ENCODE results near the gene CCT6B.
"Not testable (repeated sequence)": the region's sequence is repeated elsewhere in the genome, so short reads cannot be mapped to it uniquely, and the experiment has no call there.

The CCT6B gene, protein sequence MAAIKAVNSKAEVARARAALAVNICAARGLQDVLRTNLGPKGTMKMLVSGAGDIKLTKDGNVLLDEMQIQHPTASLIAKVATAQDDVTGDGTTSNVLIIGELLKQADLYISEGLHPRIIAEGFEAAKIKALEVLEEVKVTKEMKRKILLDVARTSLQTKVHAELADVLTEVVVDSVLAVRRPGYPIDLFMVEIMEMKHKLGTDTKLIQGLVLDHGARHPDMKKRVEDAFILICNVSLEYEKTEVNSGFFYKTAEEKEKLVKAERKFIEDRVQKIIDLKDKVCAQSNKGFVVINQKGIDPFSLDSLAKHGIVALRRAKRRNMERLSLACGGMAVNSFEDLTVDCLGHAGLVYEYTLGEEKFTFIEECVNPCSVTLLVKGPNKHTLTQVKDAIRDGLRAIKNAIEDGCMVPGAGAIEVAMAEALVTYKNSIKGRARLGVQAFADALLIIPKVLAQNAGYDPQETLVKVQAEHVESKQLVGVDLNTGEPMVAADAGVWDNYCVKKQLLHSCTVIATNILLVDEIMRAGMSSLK

GRCh38 chr17:34961093-34961911 lies at the start of gene CCT6B, which contains the start of gene ZNF830:
Gene CCT6B (minus strand): TSS chr17:34961460. CDS start chr17:34961393, 67 bp downstream.
Gene ZNF830 (plus strand): TSS chr17:34961540. CDS start chr17:34961567, 27 bp downstream.
- DNase-seq, result peak; percentile 87

- no peak for DNase-seq
Observed at GRCh38 chr17:35010093-35010492, 48.8 kb upstream of the CCT6B start.

DNA sequence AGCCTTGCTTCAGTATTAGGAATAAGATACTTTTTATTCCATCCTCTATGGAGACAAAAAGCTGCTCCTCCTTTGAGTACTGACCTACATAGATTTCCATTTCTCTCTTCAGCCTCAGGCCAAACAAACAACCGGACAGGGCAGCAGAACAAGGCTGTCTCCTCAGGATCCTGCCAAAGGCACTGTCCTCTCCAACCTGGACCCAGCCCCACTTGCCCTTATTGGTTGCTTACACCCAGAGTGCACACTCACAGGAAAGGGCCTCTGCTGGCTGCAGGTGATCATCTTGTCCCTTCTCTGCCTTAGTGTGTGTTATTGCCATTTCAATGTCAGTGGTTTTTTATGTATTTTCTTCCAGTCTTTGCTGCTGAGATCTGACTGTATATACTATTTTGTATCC lies 45.7 kb upstream of the CCT6B start:
- DNase-seq, result no peak

- DNase-seq, result no peak
Observed at GRCh38 chr17:35006345-35006744, 45.1 kb upstream of the CCT6B start.

DNA sequence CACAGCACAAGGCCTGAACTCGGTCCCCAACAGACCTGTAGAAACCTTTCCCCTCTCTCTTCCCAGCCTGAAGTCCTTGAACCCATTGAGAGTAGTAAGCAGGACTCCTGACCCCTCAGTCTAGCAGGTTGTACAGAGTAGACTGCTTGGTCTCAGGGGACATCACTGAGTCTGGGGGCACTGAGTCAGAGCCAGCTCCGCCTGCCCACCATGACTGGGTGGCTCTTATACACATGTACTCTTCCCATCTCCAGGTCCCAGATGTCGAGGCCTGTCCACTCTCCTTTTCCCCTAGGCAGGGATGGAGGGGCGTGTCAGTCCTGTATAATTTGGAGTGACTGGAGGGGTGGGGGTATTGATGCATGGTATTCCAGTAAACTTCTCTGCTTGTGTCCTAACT lies 42.5 kb upstream of the CCT6B start:
- no peak for DNase-seq

GRCh38 chr17:35002876-35003551 lies 41.8 kb upstream of the CCT6B start:
- DNase-seq, result no peak

- no peak for DNase-seq
Observed at GRCh38 chr17:35001549-35001948, 40.3 kb upstream of the CCT6B start.

DNA sequence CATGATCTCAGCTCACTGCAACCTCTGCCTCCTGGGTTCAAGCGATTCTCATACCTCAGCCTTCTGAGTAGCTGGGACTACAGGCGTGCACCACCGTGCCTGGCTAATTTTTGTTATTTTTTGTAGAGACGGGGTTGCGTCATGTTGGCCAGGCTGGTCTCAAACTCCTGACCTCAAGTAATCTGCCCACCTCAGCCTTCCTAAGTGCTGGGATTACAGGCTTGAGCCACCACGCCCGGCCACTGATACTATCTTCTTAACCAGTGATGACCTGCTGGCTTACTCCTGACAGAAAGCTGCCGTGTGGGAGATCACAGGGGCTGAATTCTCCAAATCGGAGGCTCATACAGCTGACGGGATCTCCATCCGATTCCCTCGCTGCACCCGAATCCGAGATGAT lies 39.7 kb upstream of the CCT6B start:
- not testable (repeated sequence) for DNase-seq

- no peak for DNase-seq
Observed at GRCh38 chr17:34999456-34999855, 38.2 kb upstream of the CCT6B start.

DNA sequence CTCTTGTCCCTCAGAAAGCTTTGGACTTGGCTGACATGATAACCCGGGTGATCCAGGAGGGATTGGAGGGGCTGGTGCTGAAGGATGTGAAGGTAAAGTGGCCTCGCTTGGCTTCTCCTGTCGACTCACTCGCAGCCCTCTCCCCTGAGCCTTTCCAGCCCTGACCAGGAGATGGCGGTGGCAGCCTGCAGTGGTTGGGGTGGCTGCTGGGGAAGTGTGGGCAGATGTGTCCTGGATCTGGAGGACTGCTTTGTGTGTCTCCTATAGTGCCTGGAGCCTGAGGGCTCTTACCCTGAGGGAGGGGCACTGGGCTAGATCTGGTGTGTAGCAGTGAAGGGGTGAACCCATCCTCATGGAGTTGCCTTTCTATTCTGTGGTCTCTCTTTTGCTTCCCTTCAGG lies 36.9 kb upstream of the CCT6B start:
- DNase-seq, result peak; percentile 52

GRCh38 chr17:34997355-34997862 lies 36.1 kb upstream of the CCT6B start:
- peak; percentile 51 for DNase-seq

DNA sequence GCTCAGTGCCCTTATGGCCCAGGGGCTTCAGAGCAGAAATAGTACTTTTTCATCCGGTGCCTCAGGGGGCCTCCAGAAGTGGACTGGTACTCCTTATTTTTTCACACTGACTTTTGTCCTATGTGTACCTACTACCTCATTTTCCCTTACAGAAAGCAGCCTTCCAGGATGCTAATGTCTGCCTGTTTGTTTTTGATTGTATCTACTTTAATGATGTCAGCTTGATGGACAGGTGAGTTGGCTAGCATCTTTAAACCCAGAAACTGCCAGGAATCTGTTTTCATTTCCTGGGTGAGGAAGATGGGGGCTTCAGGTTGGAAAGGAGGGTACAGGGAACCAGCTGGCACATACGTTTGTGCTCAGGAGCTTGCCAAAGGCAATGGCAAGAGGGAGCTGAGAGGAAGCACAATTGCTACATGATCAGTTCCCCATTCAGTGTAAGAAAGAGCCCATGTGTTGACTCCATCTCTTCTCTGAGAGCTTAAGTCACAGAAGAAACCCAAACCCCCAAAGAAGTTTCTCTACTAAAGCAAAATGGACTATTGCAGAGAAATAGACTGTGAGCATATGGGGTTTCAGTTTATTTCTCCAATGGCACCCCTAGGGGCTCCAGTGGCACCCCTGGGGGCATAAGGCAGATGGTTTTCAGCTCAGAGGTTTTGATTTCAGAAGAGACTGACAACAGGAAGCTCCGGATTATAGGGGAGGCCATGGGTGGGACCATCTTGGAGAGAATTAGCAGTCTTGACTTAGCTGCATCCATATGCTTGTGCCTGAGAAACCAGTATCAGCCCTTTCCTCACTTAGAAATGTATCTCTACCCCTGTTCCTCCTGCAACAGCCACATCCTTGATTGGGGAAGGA lies 35.4 kb upstream of the CCT6B start:
- no peak for DNase-seq

- DNase-seq, result no peak
Observed at GRCh38 chr17:34993031-34993430, 31.8 kb upstream of the CCT6B start.

- no peak for DNase-seq
Observed at GRCh38 chr17:34991606-34992005, 30.3 kb upstream of the CCT6B start.

DNA sequence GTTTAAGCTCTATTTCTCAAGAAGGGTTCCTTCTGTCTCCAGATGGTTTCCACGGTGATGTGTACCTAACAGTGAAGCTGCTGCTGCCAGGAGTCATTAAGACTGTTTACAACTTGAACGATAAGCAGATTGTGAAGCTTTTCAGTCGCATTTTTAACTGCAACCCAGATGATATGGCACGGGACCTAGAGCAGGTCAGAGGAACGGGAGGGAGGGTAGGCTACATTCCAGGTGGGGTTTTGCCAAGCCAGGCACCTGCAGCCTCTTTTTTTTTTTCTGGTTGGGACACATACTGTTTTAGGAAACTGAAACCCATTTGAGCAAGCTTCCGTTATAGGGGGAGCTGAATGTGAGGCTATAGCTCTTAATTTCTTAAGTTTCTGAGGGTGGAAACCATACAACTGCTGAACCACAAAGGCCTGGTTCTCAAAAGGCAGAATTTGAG lies 29.7 kb upstream of the CCT6B start:
- no peak for DNase-seq

GRCh38 chr17:34989473-34989872 lies 28.2 kb upstream of the CCT6B start:
- DNase-seq, result no peak

- DNase-seq, result no peak
Observed at GRCh38 chr17:34988644-34989043, 27.4 kb upstream of the CCT6B start.

- no peak for DNase-seq
Observed at GRCh38 chr17:34987232-34987631, 26.0 kb upstream of the CCT6B start.

DNA sequence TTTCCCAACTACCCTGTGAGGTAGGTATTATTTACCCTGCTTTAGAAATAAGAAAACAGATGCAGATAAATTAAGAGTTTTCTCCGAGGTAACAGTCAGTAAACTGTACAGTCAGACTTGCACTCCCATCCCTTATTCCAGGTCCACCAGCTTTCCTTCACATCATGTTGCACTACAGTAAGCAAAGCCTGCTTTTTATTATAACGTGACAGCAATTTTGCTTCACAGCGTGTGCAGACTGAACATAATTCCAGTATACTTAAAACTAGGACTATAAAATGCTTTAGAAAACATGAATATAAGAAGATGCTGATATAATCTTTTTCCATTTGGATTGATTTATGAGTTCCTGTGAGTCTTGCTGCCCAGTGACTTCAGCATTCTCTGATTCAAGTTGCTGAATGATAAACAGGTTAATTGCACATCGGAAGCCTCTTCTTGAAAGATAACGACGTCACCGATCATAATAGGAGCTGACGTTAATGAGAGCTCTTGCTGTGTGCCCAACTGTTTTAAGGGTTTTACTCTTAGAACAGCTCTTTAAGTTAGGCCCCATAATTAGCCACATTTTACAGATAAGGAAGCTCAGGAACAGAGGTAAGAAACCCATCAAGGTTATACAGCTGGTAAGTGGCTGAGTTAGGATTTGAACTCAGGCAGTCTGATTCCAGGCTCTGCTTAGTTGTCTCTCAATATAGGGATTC lies 20.4 kb upstream of the CCT6B start:
- DNase-seq, result peak; percentile 48

DNA sequence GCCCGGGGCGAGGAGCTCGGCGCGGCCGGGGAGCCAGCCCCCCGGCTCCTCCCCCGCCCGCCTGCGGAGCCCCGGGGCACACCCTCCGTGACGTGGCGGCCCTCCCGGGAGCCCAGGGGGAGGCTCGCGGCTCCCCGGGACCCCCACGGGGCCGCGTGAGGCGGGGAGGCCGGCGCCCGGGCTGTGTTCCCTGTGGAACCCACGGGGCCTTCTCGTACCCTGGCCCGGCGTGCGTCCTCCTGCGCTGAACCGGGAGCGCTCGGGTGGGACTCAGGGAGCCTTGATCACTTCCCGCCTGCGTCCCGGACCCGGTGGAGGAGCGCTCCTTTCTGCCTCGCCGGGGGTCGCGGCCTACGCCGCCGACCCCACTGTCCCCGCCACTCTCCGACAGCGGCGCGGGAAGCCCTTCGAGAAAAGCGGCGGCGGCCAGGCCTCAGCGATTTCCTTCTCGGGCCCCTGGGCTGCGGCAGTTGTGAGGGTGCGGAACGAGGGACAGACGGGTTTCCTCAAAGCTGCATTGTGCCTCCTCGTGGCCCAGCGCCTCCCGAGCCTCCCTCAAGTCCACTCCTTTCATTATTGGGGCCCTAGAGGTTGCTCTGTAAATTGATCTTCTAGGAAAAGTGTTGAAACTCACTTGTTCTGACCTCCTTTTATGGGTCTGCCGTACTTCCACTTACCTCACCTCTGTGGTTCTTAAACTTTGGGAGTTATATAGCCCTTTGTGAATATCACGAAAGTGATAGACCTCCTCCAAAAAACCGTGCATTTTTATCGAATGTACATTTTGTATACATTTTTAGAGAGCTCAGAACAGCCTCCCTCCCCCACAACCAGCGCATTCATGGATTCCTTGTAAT lies 19.6 kb upstream of the CCT6B start:
- peak; percentile 40 for DNase-seq

Measured in kidney glomerular epithelial cell (primary cell).